ENCODE data around the gene EEF1AKMT3.

DNA sequence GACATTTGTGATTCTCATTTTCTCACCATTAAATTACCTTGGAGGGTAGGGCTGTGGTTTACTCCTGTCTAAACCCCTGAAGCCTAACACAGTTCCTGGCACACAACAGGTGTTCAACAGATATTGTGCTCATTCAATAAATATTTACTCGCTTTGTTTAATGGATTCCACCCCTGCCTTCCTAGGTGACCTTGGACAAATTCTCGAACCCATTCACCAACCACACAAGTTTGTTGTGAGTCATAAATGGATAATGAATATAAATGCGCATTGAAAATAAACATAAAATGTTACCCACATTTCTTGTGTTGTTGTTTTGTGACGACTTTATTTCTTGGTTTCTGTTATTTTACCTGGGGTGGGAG is 9.8 kb downstream of the EEF1AKMT3 start:
- TF ChIP-seq, protein P1, sequence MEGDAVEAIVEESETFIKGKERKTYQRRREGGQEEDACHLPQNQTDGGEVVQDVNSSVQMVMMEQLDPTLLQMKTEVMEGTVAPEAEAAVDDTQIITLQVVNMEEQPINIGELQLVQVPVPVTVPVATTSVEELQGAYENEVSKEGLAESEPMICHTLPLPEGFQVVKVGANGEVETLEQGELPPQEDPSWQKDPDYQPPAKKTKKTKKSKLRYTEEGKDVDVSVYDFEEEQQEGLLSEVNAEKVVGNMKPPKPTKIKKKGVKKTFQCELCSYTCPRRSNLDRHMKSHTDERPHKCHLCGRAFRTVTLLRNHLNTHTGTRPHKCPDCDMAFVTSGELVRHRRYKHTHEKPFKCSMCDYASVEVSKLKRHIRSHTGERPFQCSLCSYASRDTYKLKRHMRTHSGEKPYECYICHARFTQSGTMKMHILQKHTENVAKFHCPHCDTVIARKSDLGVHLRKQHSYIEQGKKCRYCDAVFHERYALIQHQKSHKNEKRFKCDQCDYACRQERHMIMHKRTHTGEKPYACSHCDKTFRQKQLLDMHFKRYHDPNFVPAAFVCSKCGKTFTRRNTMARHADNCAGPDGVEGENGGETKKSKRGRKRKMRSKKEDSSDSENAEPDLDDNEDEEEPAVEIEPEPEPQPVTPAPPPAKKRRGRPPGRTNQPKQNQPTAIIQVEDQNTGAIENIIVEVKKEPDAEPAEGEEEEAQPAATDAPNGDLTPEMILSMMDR (optimal IDR thresholded peaks at IDR 0.05 in 1 of 3, IDR thresholded peaks at IDR 0.05 in 1 of 3, conservative IDR thresholded peaks at IDR 0.05 in 1 of 3; ENCODE audit: extremely low read depth in 1 of 3, insufficient read depth in 2 of 3, low read length in 3 of 3): no peak
- TF ChIP-seq EZH2 (IDR thresholded peaks at IDR 0.05; ENCODE audit: low read length): no peak
